HUES6 (cell line): ENCODE results near the gene TOGARAM2.

ENCODE experiments used
- H3K27ac ChIP-seq: 2 replicates; pipeline ENCODE4 v1.7.0; 2013; ENCODE audit warnings: low read depth, mild to moderate bottlenecking, low read length, inconsistent platforms
- H3K27me3 ChIP-seq: 2 replicates; pipeline ENCODE4 v1.6.1; 2013; ENCODE audit warnings: low read length; ENCODE audit not compliant: control insufficient read depth, insufficient read depth
- H3K36me3 ChIP-seq: 2 replicates; pipeline ENCODE4 v1.6.1; 2013; ENCODE audit warnings: low read length; ENCODE audit not compliant: control insufficient read depth, insufficient read depth
- H3K4me1 ChIP-seq: 2 replicates; pipeline ENCODE4 v1.6.1; 2013; ENCODE audit warnings: low read length; ENCODE audit not compliant: control insufficient read depth, insufficient read depth
- H3K4me3 ChIP-seq: 2 replicates; pipeline ENCODE4 v1.5.1; 2013; ENCODE audit warnings: low read depth, low read length
- H3K9ac ChIP-seq: one replicate; pipeline ENCODE4 v1.6.1; 2013; ENCODE audit warnings: mild to moderate bottlenecking, low read length
- H3K9me3 ChIP-seq: 2 replicates; pipeline ENCODE4 v1.6.1; 2013; ENCODE audit warnings: low read depth, low read length; ENCODE audit not compliant: control insufficient read depth, insufficient read depth

Gene TOGARAM2

GRCh38 chr2:29044459-29044858 is 63.4 kb downstream of the TOGARAM2 start:
- no peak overlapping the region for H3K27ac ChIP-seq
- H3K36me3 ChIP-seq, result no peaks in the 10 kb centered on the region
- 0 out of 2 replicates have a peak, but pooled peaks cover 3% of the 10 kb centered on the region for H3K4me1 ChIP-seq
- H3K9ac ChIP-seq, result no peak overlapping the region
- H3K9me3 ChIP-seq, result no peaks in the 10 kb centered on the region
- no peak overlapping the region for H3K4me3 ChIP-seq
- H3K27me3 ChIP-seq, result no peaks in the 10 kb centered on the region

- H3K27me3 ChIP-seq, result no peaks in the 10 kb centered on the region
- H3K36me3 ChIP-seq, result no peaks in the 10 kb centered on the region
- H3K4me1 ChIP-seq, result 0 out of 2 replicates have a peak, but pooled peaks cover 3% of the 10 kb centered on the region
Observed at GRCh38 chr2:29046321-29046720, 65.2 kb downstream of the TOGARAM2 start.

GRCh38 chr2:29047083-29047845 is 66.2 kb downstream of the TOGARAM2 start:
- Histone ChIP-seq H3K9ac (no peak overlapping the region), H3K27ac (no peak overlapping the region), H3K27me3 (no peaks in the 10 kb centered on the region), H3K4me1 (peaks cover 5% of the 10 kb centered on the region), H3K9me3 (no peaks in the 10 kb centered on the region), H3K4me3 (no peak overlapping the region), H3K36me3 (no peaks in the 10 kb centered on the region)

More at GRCh38 chr2:29046321-29046720, 65.2 kb downstream of the TOGARAM2 start:
- no peak overlapping the region for H3K27ac ChIP-seq
- H3K4me3 ChIP-seq, result no peak overlapping the region
- no peak overlapping the region for H3K9ac ChIP-seq
- no peaks in the 10 kb centered on the region for H3K9me3 ChIP-seq

- no peaks in the 10 kb centered on the region for H3K27me3 ChIP-seq
- H3K27ac ChIP-seq, result no peak overlapping the region
- peaks cover 21% of the 10 kb centered on the region for H3K4me1 ChIP-seq
Observed at GRCh38 chr2:29050591-29050990, 69.5 kb downstream of the TOGARAM2 start.

DNA sequence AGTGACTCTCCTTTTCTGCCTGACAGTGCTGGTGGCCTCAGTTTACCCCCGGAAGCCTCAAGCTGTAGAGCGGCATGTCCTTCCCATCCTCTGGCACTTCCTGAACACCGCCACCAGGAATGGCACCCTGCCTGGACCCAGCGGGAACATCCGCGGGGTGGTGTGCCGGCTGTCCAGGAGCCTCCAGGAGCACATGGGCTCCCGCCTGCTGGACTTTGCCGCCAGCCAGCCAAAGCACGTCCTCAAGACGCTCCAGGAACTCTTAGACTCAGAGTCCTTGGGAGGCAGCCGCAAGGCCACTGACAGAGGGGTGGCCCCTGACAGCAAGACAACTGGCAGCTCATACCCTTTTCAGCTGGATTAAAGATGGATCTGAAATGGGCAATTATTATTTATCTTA is 70.6 kb downstream of the TOGARAM2 start:
- Histone ChIP-seq H3K27ac (no peak overlapping the region), H3K4me3 (no peak overlapping the region), H3K36me3 (no peaks in the 10 kb centered on the region), H3K27me3 (no peaks in the 10 kb centered on the region), H3K4me1 (peaks cover 21% of the 10 kb centered on the region), H3K9ac (no peak overlapping the region), H3K9me3 (no peaks in the 10 kb centered on the region)

More at GRCh38 chr2:29050591-29050990, 69.5 kb downstream of the TOGARAM2 start:
- Histone ChIP-seq H3K36me3 (no peaks in the 10 kb centered on the region), H3K9me3 (no peaks in the 10 kb centered on the region), H3K4me3 (no peak overlapping the region), H3K9ac (no peak overlapping the region)

GRCh38 chr2:29052807-29053206 is 71.7 kb downstream of the TOGARAM2 start:
- Histone ChIP-seq H3K9ac (no peak overlapping the region), H3K4me3 (no peak overlapping the region), H3K9me3 (no peaks in the 10 kb centered on the region), H3K4me1 (peaks cover 21% of the 10 kb centered on the region), H3K27me3 (no peaks in the 10 kb centered on the region), H3K36me3 (no peaks in the 10 kb centered on the region), H3K27ac (no peak overlapping the region)

DNA sequence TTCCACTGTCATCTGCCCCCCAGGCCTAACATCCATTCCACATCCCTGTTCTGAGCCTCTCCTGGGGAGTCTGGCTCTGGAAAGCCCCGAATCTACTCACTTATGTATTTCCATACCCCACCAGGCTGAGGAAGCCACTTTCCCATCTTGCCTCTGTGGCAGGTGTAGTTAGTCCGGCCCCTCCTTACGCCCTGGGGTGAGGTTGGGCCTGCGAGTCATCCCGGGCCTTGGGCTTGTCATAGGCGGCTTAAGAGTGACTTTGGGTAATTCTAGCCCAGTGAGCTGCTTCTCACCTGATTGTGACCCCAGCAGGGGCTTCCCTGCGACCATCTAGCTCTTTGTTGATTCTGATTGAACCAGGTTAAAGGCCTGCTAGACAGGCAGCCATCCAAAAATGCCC is 72.1 kb downstream of the TOGARAM2 start:
- Histone ChIP-seq H3K4me1 (peaks cover 21% of the 10 kb centered on the region), H3K36me3 (no peaks in the 10 kb centered on the region), H3K4me3 (no peak overlapping the region), H3K9me3 (no peaks in the 10 kb centered on the region), H3K27me3 (no peaks in the 10 kb centered on the region), H3K27ac (peak overlapping the region; percentile 44; the same call in 1 of the 2 replicates), H3K9ac (no peak overlapping the region)

DNA sequence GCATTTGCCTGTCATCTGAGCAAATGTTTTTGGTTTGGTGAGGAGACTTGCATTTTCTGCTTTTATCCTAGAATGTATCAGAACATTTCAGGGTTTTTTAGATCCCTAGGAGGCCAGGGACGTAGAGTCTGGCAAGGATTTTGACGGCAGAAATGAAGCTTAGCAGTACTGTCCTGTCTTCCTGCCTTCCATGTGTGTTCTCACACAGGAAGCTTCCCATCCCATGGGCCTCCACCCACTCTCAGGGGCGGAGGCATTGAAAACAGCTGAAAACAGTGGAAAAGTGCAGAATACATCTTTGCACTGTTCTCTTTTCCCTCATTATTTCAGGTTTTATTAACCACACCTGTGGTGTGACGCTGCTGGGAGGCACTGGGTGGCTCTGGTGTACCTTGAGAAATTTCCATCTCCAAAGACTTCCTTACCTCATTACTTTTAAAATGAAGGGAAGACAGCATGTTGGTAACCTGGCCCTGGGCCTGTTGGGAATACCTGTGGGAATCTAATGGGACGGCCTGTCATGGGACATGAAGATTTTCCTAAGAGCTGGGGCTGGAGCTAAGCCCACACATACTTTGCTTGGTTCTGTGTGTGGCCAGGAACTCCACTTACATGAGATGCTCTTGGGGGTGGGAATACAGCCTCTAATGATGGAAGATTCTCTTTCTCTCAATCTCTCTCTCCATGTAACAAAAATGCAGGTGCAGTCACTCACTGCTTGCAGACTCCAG is 72.7 kb downstream of the TOGARAM2 start:
- H3K4me3 ChIP-seq, result no peak overlapping the region; the same call in 1 of the 2 replicates
- no peaks in the 10 kb centered on the region for H3K9me3 ChIP-seq
- peak overlapping the region; percentile 58 for H3K9ac ChIP-seq
- H3K27me3 ChIP-seq, result no peaks in the 10 kb centered on the region
- H3K27ac ChIP-seq, result peak overlapping the region; percentile 44; the same call in 1 of the 2 replicates
- H3K36me3 ChIP-seq, result no peaks in the 10 kb centered on the region
- H3K4me1 ChIP-seq, result peaks cover 21% of the 10 kb centered on the region

- H3K4me1 ChIP-seq, result peaks cover 21% of the 10 kb centered on the region
- no peaks in the 10 kb centered on the region for H3K36me3 ChIP-seq
- H3K9me3 ChIP-seq, result no peaks in the 10 kb centered on the region
- H3K4me3 ChIP-seq, result no peak overlapping the region
- H3K9ac ChIP-seq, result no peak overlapping the region
- H3K27me3 ChIP-seq, result no peaks in the 10 kb centered on the region
- no peak overlapping the region for H3K27ac ChIP-seq
Observed at GRCh38 chr2:29054430-29054829, 73.3 kb downstream of the TOGARAM2 start.

DNA sequence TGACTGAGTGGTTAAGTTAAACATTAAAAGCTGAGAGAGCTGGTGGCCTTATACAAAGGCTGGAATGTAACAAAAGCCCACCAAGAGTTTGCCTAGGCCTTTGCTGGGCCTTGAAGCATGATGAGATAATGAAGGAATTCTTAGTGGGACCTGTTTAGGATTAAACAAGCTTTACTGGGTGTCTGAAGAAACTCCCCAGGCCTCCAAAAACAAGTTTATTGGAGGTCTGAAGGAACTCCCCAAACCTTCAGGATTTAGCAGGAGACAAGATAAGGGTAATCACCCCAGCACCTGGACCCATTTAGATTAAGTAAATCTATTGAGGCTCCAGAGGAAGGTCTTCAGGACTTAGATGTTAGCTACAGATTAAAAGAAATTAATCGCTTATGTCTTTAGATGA is 74.5 kb downstream of the TOGARAM2 start:
- Histone ChIP-seq H3K36me3 (no peaks in the 10 kb centered on the region), H3K4me3 (no peak overlapping the region), H3K9ac (no peak overlapping the region), H3K4me1 (peaks cover 21% of the 10 kb centered on the region), H3K9me3 (no peaks in the 10 kb centered on the region), H3K27me3 (no peaks in the 10 kb centered on the region), H3K27ac (no peak overlapping the region)

GRCh38 chr2:29056452-29056851 is 75.4 kb downstream of the TOGARAM2 start:
- Histone ChIP-seq H3K27me3 (no peaks in the 10 kb centered on the region), H3K27ac (no peak overlapping the region), H3K9me3 (no peaks in the 10 kb centered on the region), H3K9ac (no peak overlapping the region), H3K4me3 (no peak overlapping the region), H3K36me3 (no peaks in the 10 kb centered on the region), H3K4me1 (peaks cover 21% of the 10 kb centered on the region)
